Measurements from ENCODE around the gene RAI1.

RAI1 gene

DNA sequence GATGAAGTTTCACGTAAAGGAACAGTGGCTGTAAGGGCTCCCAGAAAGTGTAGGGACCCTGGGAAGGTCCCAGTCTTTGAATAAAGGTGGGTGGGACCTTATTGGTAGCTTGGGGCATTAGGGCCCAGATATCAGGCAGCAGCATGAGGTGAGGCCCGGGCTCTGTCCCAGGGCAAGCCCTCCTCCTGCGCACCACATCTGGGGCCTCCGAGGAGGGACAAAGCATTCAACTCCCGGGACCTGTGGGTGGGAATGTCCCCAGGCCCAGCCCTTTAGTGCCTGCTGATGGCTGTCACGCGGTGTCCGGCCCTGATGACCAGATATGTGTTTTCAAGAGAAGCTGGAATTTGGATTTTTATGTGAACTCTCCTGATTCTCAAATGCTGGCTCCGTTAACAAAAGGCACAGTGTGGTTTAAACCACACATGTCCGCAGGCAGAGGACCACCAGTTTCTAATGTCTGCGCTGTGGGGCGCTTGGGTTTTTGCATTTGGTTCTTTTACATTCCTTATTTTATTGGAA, 30.4 kb downstream of the RAI1 start:
- Histone ChIP-seq H2BK15ac (ENCODE audit: low read length) (no peak overlapping the region), H3K4ac (ENCODE audit: low read length) (no peak overlapping the region), H3K79me1 (ENCODE audit: low read depth, low read length) (peaks cover 25% of the 10 kb centered on the region), H3K14ac (ENCODE audit: low read length) (no peak overlapping the region), H3K4me2 (ENCODE audit: insufficient read depth, low read length, poor library complexity, severe bottlenecking) (no peak overlapping the region), H3K9ac (ENCODE audit: low read depth, low read length, poor library complexity) (no peak overlapping the region), H2AFZ (ENCODE audit: low read length) (no peak overlapping the region), H2AK5ac (ENCODE audit: low read depth, low read length) (peak overlapping the region; percentile 21), H2BK120ac (ENCODE audit: low read depth, low read length) (peak overlapping the region; percentile 83), H2BK5ac (ENCODE audit: low read length) (peak overlapping the region; percentile 19), H3K27me3 (ENCODE audit: control insufficient read depth in 3 of 3, insufficient read depth in 3 of 3, low read depth in 1 of 3, low read length in 3 of 3) (no peaks in the 10 kb centered on the region), H2BK12ac (ENCODE audit: low read length) (no peak overlapping the region), H3K4me1 (ENCODE audit: control insufficient read depth in 2 of 2, insufficient read depth in 1 of 2, low read depth in 1 of 2, low read length in 2 of 2) (peaks cover 32 to 33% of the 10 kb centered on the region in 2 donors), H4K91ac (ENCODE audit: low read depth, low read length, poor library complexity) (no peak overlapping the region), H3K36me3 (replicated peaks in 1 of 2; ENCODE audit: control insufficient read depth in 2 of 2, insufficient read depth in 2 of 2, low read length in 2 of 2) (peaks cover 4 to 5% of the 10 kb centered on the region in 2 donors), H3K9me3 (replicated peaks in 1 of 2; ENCODE audit: control insufficient read depth in 2 of 2, insufficient read depth in 1 of 2, low read depth in 1 of 2, low read length in 2 of 2) (no peaks in the 10 kb centered on the region), H3K27ac (replicated peaks; ENCODE audit: low read length) (peak overlapping the region; percentile 66), H4K8ac (ENCODE audit: low read depth, low read length) (no peak overlapping the region), H3K23ac (ENCODE audit: low read depth, low read length, poor library complexity) (no peak overlapping the region), H3K4me3 (ENCODE audit: low read length in 2 of 2) (no peak overlapping the region), H3K18ac (ENCODE audit: low read length) (peak overlapping the region; percentile 60)
- DNase-seq (ENCODE audit: low spot score): no peak
- no CpG with 5 or more reads among the region's 12 CpGs for WGBS, 2 donors (ENCODE audit: extremely low coverage in 2 of 2, insufficient read length in 2 of 2, insufficient replicate concordance in 1 of 2)

DNA sequence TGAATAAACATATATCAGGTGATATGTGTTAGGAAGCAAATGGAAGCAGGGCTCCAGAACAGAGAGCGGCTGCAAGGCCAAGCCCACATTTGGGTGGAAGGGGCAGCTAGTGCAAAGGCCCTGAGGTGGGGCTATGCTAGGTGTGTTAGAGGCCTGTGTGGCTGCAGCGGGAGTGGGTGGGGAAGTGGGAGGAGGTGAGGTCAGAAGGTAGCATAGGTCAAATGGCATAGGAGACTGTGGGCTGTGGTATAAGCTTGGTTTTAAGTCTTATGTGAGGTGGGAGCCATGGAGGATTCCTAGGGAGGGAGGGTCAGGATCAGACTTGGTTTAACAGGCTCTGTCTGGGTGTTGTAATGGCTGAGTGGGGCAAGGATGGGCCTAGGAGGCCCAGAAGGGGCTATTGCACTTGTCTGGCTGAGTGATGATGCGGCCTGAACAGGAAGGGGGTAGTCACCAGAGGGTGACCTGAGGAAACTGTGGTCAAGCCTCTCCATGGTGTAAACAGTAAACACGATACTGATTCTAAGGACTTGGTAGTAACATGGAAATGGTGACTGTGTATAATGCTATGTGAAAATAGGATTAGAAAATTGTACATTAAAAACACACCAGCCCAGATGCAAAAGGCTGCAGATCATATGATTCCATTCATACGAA, 31.1 kb downstream of the RAI1 start:
- Histone ChIP-seq H3K4me1 (ENCODE audit: control insufficient read depth in 2 of 2, insufficient read depth in 1 of 2, low read depth in 1 of 2, low read length in 2 of 2) (peaks cover 33 to 38% of the 10 kb centered on the region in 2 donors), H3K27ac (replicated peaks; ENCODE audit: low read length) (no peak overlapping the region), H3K4me2 (ENCODE audit: insufficient read depth, low read length, poor library complexity, severe bottlenecking) (no peak overlapping the region), H2BK15ac (ENCODE audit: low read length) (peak overlapping the region; percentile 6), H3K18ac (ENCODE audit: low read length) (no peak overlapping the region), H3K79me1 (ENCODE audit: low read depth, low read length) (peaks cover 28% of the 10 kb centered on the region), H2AFZ (ENCODE audit: low read length) (no peak overlapping the region), H3K4ac (ENCODE audit: low read length) (no peak overlapping the region), H2BK120ac (ENCODE audit: low read depth, low read length) (no peak overlapping the region), H3K14ac (ENCODE audit: low read length) (no peak overlapping the region), H3K9me3 (replicated peaks in 1 of 2; ENCODE audit: control insufficient read depth in 2 of 2, insufficient read depth in 1 of 2, low read depth in 1 of 2, low read length in 2 of 2) (no peaks in the 10 kb centered on the region), H3K27me3 (ENCODE audit: control insufficient read depth in 3 of 3, insufficient read depth in 3 of 3, low read depth in 1 of 3, low read length in 3 of 3) (no peaks in the 10 kb centered on the region), H2BK12ac (ENCODE audit: low read length) (no peak overlapping the region), H3K23ac (ENCODE audit: low read depth, low read length, poor library complexity) (no peak overlapping the region), H2BK5ac (ENCODE audit: low read length) (no peak overlapping the region), H4K8ac (ENCODE audit: low read depth, low read length) (no peak overlapping the region), H4K91ac (ENCODE audit: low read depth, low read length, poor library complexity) (no peak overlapping the region), H3K4me3 (ENCODE audit: low read length in 2 of 2) (no peak overlapping the region), H2AK5ac (ENCODE audit: low read depth, low read length) (no peak overlapping the region), H3K9ac (ENCODE audit: low read depth, low read length, poor library complexity) (no peak overlapping the region), H3K36me3 (replicated peaks in 1 of 2; ENCODE audit: control insufficient read depth in 2 of 2, insufficient read depth in 2 of 2, low read length in 2 of 2) (peaks cover 4 to 5% of the 10 kb centered on the region in 2 donors)
- no peak for DNase-seq (ENCODE audit: low spot score)
- no CpG with 5 or more reads among the region's 5 CpGs for WGBS, 2 donors (ENCODE audit: extremely low coverage in 2 of 2, insufficient read length in 2 of 2, insufficient replicate concordance in 1 of 2)

- H3K9me3 ChIP-seq (replicated peaks in 1 of 2; ENCODE audit: control insufficient read depth in 2 of 2, insufficient read depth in 1 of 2, low read depth in 1 of 2, low read length in 2 of 2): no peaks in the 10 kb centered on the region
- DNase-seq (ENCODE audit: low spot score): no peak
- no CpG with 5 or more reads among the region's 7 CpGs for WGBS, 2 donors (ENCODE audit: extremely low coverage in 2 of 2, insufficient read length in 2 of 2, insufficient replicate concordance in 1 of 2)
- no peak overlapping the region for H3K23ac ChIP-seq (ENCODE audit: low read depth, low read length, poor library complexity)
- no peak overlapping the region for H2BK120ac ChIP-seq (ENCODE audit: low read depth, low read length)
- no peak overlapping the region for H3K14ac ChIP-seq (ENCODE audit: low read length)
- H3K36me3 ChIP-seq (replicated peaks in 1 of 2; ENCODE audit: control insufficient read depth in 2 of 2, insufficient read depth in 2 of 2, low read length in 2 of 2): peaks cover under 1 to 5% of the 10 kb centered on the region in 2 donors
- H3K79me1 ChIP-seq (ENCODE audit: low read depth, low read length): peaks cover 28% of the 10 kb centered on the region
- H2BK5ac ChIP-seq (ENCODE audit: low read length): no peak overlapping the region
- H2BK15ac ChIP-seq (ENCODE audit: low read length): no peak overlapping the region
- peak overlapping the region; percentile 67 for H2AK5ac ChIP-seq (ENCODE audit: low read depth, low read length)
- no peak overlapping the region for H3K4ac ChIP-seq (ENCODE audit: low read length)
- H4K8ac ChIP-seq (ENCODE audit: low read depth, low read length): no peak overlapping the region
- no peak overlapping the region for H3K9ac ChIP-seq (ENCODE audit: low read depth, low read length, poor library complexity)
- no peaks in the 10 kb centered on the region for H3K27me3 ChIP-seq (ENCODE audit: control insufficient read depth in 3 of 3, insufficient read depth in 3 of 3, low read depth in 1 of 3, low read length in 3 of 3)
- H2AFZ ChIP-seq (ENCODE audit: low read length): no peak overlapping the region
- H3K18ac ChIP-seq (ENCODE audit: low read length): peak overlapping the region; percentile 31
- peaks cover 33 to 40% of the 10 kb centered on the region in 2 donors for H3K4me1 ChIP-seq (ENCODE audit: control insufficient read depth in 2 of 2, insufficient read depth in 1 of 2, low read depth in 1 of 2, low read length in 2 of 2)
- no peak overlapping the region for H4K91ac ChIP-seq (ENCODE audit: low read depth, low read length, poor library complexity)
- no peak overlapping the region for H3K27ac ChIP-seq (replicated peaks; ENCODE audit: low read length)
- no peak overlapping the region for H3K4me3 ChIP-seq (ENCODE audit: low read length in 2 of 2)
- H2BK12ac ChIP-seq (ENCODE audit: low read length): no peak overlapping the region
- H3K4me2 ChIP-seq (ENCODE audit: insufficient read depth, low read length, poor library complexity, severe bottlenecking): no peak overlapping the region
These were observed 32.6 kb downstream of the RAI1 start for GRCh38 chr17:17713839-17714238.

DNA sequence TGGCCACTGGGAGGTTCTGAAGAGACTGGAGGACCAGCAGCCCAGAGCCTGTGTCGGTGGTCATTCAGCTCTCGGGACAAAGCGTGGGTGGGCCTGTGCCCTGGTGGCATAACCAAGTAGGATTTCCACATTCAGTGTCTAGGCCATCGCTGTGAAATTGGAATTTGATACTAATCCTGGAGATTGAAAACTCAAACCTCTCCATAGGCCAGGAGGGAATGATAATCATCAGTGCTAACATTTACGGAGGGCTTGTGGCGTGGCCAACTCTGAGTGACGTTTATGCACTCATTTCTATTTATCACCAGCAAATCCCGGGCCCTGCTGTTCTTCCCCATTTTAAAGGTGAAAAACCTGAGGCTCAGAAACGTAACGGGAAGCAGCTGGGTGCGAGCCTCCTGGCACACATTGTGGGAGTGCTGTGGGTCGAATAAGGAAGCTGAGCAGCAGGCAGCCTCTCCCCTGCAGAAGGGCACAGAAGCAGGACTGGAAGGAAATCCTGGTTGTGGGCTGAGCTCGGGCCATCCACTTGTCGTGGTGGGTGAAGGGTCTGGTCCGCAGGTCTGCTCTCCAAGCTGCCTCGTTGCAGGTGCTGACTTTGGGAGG, 33.1 kb downstream of the RAI1 start:
- Histone ChIP-seq H2AFZ (ENCODE audit: low read length) (no peak overlapping the region), H3K9ac (ENCODE audit: low read depth, low read length, poor library complexity) (peak overlapping the region; percentile 73), H3K27me3 (ENCODE audit: control insufficient read depth in 3 of 3, insufficient read depth in 3 of 3, low read depth in 1 of 3, low read length in 3 of 3) (no peaks in the 10 kb centered on the region), H3K4me3 (ENCODE audit: low read length in 2 of 2) (peak overlapping the region in 1 of 2 donors; percentile 2), H4K91ac (ENCODE audit: low read depth, low read length, poor library complexity) (no peak overlapping the region), H3K36me3 (replicated peaks in 1 of 2; ENCODE audit: control insufficient read depth in 2 of 2, insufficient read depth in 2 of 2, low read length in 2 of 2) (peaks cover 0 to 5% of the 10 kb centered on the region in 2 donors), H2BK15ac (ENCODE audit: low read length) (no peak overlapping the region), H2BK12ac (ENCODE audit: low read length) (peak overlapping the region; percentile 16), H2AK5ac (ENCODE audit: low read depth, low read length) (peak overlapping the region; percentile 67), H3K79me1 (ENCODE audit: low read depth, low read length) (peaks cover 31% of the 10 kb centered on the region), H2BK120ac (ENCODE audit: low read depth, low read length) (no peak overlapping the region), H3K4me1 (ENCODE audit: control insufficient read depth in 2 of 2, insufficient read depth in 1 of 2, low read depth in 1 of 2, low read length in 2 of 2) (peaks cover 30 to 40% of the 10 kb centered on the region in 2 donors), H3K4ac (ENCODE audit: low read length) (no peak overlapping the region), H3K27ac (replicated peaks; ENCODE audit: low read length) (no peak overlapping the region), H3K18ac (ENCODE audit: low read length) (peak overlapping the region; percentile 42), H3K4me2 (ENCODE audit: insufficient read depth, low read length, poor library complexity, severe bottlenecking) (no peak overlapping the region), H3K14ac (ENCODE audit: low read length) (no peak overlapping the region), H3K9me3 (replicated peaks in 1 of 2; ENCODE audit: control insufficient read depth in 2 of 2, insufficient read depth in 1 of 2, low read depth in 1 of 2, low read length in 2 of 2) (no peaks in the 10 kb centered on the region), H4K8ac (ENCODE audit: low read depth, low read length) (no peak overlapping the region), H3K23ac (ENCODE audit: low read depth, low read length, poor library complexity) (no peak overlapping the region), H2BK5ac (ENCODE audit: low read length) (no peak overlapping the region)
- DNase-seq (ENCODE audit: low spot score): no peak
- WGBS, 2 donors (ENCODE audit: extremely low coverage in 2 of 2, insufficient read length in 2 of 2, insufficient replicate concordance in 1 of 2): no CpG with 5 or more reads among the region's 16 CpGs

Measured in neuronal stem cell (in vitro differentiated cells).